Body of pancreas (tissue), 4 donors: Measurements from ENCODE around the gene MEG3. TPM values are rescaled to one million over a fixed set of nuclear protein-coding genes. Genes with fewer than 3 reads are reported as not detected.

Source experiments
- ATAC-seq: fragments of 150-250 bp; one replicate; pipeline ENCODE4 v1.9.1; 2016
- DNase-seq, 4 donors: peaks; one replicate each; pipeline ENCODE4 v3.0.0-alpha.2; 2019
- H3K27ac ChIP-seq, 4 donors: fragments of 200-600 bp; sonication (generic); 1 replicate in 3 of 4; 2 replicates in 1 of 4; pipeline versions ENCODE4 v1.5.1 to v1.6.1; 2016 to 2019; ENCODE audit warnings: mild to moderate bottlenecking in 1 of 4, mixed read lengths in 1 of 4, moderate library complexity in 1 of 4
- H3K27me3 ChIP-seq, 2 donors: fragments of 200-600 bp; sonication (generic); one replicate each; pipeline ENCODE4 v1.6.0; 2016; ENCODE audit warnings: mild to moderate bottlenecking in 1 of 2
- H3K36me3 ChIP-seq, 2 donors: fragments of 200-600 bp; sonication (generic); replicated peaks in 1 of 2; 2 replicates each; pipeline ENCODE4 v1.5.1; 2016; ENCODE audit warnings: low read depth in 2 of 2; ENCODE audit not compliant: insufficient read depth in 1 of 2
- H3K4me1 ChIP-seq: fragments of 200-600 bp; sonication (generic); one replicate; pipeline ENCODE4 v1.6.0; 2016
- H3K4me3 ChIP-seq, 2 donors: fragments of 200-600 bp; sonication (generic); 1 replicate in 1 of 2; 2 replicates in 1 of 2; pipeline ENCODE4 v1.5.1; 2016 to 2019
- H3K9me3 ChIP-seq, 3 donors: fragments of 200-600 bp; sonication (generic); 1 replicate in 2 of 3; 2 replicates in 1 of 3; pipeline ENCODE4 v1.5.1; 2016
- POLR2A ChIP-seq, 3 donors: fragments of 450-650 bp; IDR thresholded peaks; one replicate each; pipeline ENCODE4 v1.6.1; 2016; ENCODE audit warnings: antibody characterized with exemption in 3 of 3, mild to moderate bottlenecking in 2 of 3
- WGBS, 2 donors: methylation state at CpG; one replicate each; pipeline ENCODE4 v1.1.5; 2017; 5-methylcytosine and 5-hydroxymethylcytosine counted together
- intact Hi-C: fragments of 100-400 bp; cut with DNase I; formaldehyde crosslinking; loops from one replicate; pipeline ENCODE4 v1.15.1; 2023
- total RNA-seq, 2 donors: library from RNA; depleted of rRNA; stranded (reverse); fragments of >200 nt; gene quantifications; one replicate each; pipeline ENCODE4 v1.1.0, GENCODE V29; 2016
- TF ChIP-seq, protein P1 (sequence below), 7 experiments: fragments of 450-650 bp in 4 of 7; fragments of 200-600 bp in 3 of 7; sonication (generic) in 3 of 7; IDR thresholded peaks; one replicate each; pipeline ENCODE4 v1.5.1; 2016 to 2019; ENCODE audit warnings: antibody characterized with exemption in 7 of 7

MEG3 gene
- total RNA-seq, 2 donors from 2014 or later = 150 to 537 TPM

DNA sequence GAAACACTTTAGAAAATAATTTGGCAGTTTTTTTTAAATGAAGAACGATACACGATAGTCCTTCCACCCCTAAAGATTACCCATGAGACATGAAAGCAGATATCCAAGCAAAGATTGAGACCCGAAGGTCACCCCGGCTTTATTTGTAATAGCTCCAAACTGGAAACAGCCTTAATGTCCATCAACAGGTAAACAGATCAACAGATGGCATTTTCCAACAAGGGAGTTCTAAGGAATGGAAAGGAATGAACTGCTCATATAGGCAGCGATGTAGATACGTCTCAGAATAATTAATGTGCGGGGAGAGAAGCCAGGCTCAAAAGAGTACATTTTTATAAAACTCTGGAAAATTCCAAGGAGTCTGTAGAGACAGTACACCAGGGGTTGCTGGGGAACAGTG, 23.7 kb upstream of the MEG3 start:
- no peaks in the 10 kb centered on the region for H3K27me3 ChIP-seq
- 70 to 72% methylated on average over 7 of the region's 7 CpGs for WGBS, 2 donors

DNA sequence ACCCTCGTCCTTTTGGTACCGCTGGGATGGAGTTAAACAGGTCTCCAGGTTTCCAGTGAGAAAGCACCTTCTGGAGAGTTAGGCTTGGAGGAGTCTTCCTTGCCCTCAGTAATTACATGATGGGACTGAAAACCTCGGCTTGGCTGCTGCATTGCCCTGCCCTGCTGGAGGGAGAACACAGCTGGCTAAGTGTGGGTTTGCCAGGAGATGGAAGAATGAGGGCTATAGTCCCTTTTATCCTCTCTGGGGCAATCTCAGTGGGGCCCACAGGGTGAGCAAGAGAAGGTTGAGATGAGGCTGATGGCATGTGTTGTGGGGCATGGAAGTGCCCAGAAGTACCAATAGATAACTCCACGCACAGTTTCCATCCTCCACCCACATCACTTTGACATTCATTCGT, 23.2 kb upstream of the MEG3 start:
- TF ChIP-seq, protein P1, sequence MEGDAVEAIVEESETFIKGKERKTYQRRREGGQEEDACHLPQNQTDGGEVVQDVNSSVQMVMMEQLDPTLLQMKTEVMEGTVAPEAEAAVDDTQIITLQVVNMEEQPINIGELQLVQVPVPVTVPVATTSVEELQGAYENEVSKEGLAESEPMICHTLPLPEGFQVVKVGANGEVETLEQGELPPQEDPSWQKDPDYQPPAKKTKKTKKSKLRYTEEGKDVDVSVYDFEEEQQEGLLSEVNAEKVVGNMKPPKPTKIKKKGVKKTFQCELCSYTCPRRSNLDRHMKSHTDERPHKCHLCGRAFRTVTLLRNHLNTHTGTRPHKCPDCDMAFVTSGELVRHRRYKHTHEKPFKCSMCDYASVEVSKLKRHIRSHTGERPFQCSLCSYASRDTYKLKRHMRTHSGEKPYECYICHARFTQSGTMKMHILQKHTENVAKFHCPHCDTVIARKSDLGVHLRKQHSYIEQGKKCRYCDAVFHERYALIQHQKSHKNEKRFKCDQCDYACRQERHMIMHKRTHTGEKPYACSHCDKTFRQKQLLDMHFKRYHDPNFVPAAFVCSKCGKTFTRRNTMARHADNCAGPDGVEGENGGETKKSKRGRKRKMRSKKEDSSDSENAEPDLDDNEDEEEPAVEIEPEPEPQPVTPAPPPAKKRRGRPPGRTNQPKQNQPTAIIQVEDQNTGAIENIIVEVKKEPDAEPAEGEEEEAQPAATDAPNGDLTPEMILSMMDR (IDR thresholded peaks at IDR 0.05) = no peak
- TF ChIP-seq POLR2A (IDR thresholded peaks at IDR 0.05) = no peak
- WGBS, 2 donors = 67 to 69% methylated on average over 5 of the region's 5 CpGs
- H3K9me3 ChIP-seq = no peaks in the 10 kb centered on the region
- H3K36me3 ChIP-seq = no peaks in the 10 kb centered on the region
- no peak overlapping the region for H3K4me3 ChIP-seq
- ATAC-seq = no peak
- intact Hi-C loops = no loop called here
- no peak for DNase-seq
- no peaks in the 10 kb centered on the region for H3K27me3 ChIP-seq
- no peak overlapping the region for H3K27ac ChIP-seq
- no peaks in the 10 kb centered on the region for H3K4me1 ChIP-seq

More for the DNA sequence above, 23.7 kb upstream of the MEG3 start:
- Histone ChIP-seq H3K36me3 (no peaks in the 10 kb centered on the region), H3K27ac (no peak overlapping the region), H3K4me1 (no peaks in the 10 kb centered on the region), H3K4me3 (no peak overlapping the region), H3K9me3 (no peaks in the 10 kb centered on the region)
- no peak for TF ChIP-seq POLR2A (IDR thresholded peaks at IDR 0.05)
- TF ChIP-seq, protein P1 (IDR thresholded peaks at IDR 0.05) = no peak
- ATAC-seq (no peak), DNase-seq (no peak)
- intact Hi-C loops = no loop called here

DNA sequence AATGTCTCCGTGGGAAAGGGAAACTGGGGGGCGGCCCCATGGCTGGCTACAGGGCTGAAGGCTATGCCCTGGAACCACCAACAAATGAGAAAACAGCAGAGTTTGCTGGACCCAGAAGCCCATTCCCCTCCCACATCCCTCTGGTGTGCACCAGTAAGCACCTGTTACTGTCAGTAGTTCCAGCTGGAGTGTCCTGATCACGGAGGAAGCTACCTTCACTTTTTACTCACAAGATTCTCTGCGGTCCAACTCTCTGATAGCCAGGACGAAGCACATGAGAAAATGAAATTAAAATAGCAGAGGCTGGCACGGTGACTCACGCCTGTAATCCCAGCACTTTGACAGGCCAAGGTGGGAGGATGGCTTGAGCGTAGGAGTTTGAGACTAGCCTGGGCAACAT, 22.7 kb upstream of the MEG3 start:
- TF ChIP-seq, protein P1 (IDR thresholded peaks at IDR 0.05) = no peak
- no peak for TF ChIP-seq POLR2A (IDR thresholded peaks at IDR 0.05)
- DNase-seq (no peak), ATAC-seq (no peak)
- Histone ChIP-seq H3K27me3 (no peaks in the 10 kb centered on the region), H3K36me3 (no peaks in the 10 kb centered on the region), H3K9me3 (no peaks in the 10 kb centered on the region), H3K27ac (no peak overlapping the region), H3K4me1 (no peaks in the 10 kb centered on the region), H3K4me3 (no peak overlapping the region)
- 79 to 88% methylated on average over 8 of the region's 8 CpGs for WGBS, 2 donors
- intact Hi-C loops = no loop called here

DNA sequence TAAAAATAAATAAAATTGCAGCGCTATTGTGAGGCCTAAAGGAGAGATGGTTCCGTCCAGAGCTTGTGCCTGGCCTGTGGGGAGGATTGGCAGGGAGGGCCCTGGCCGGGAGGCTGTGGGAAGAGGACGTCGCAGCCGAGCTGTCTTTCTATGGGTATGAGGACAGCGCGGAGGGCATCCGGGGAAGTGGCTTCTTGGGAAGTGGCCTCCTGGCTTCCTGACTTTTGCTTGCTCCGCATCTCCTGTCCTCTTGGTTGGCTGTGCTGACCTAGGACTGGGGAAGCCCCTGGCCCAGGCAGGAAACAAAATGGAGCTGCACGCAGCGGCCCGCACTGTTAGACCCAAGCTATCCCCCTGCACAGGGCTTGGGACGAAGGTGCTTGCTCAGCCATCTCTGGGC, 22.2 kb upstream of the MEG3 start:
- H3K27ac ChIP-seq = no peak overlapping the region
- no peaks in the 10 kb centered on the region for H3K27me3 ChIP-seq
- intact Hi-C loops = no loop called here
- ATAC-seq (no peak), DNase-seq (no peak)
- no peaks in the 10 kb centered on the region for H3K36me3 ChIP-seq
- TF ChIP-seq POLR2A (IDR thresholded peaks at IDR 0.05) = no peak
- TF ChIP-seq, protein P1 (IDR thresholded peaks at IDR 0.05) = no peak
- H3K9me3 ChIP-seq = no peaks in the 10 kb centered on the region
- no peaks in the 10 kb centered on the region for H3K4me1 ChIP-seq
- 79 to 91% methylated on average over 9 to 14 of the region's 14 CpGs for WGBS, 2 donors
- H3K4me3 ChIP-seq = no peak overlapping the region

DNA sequence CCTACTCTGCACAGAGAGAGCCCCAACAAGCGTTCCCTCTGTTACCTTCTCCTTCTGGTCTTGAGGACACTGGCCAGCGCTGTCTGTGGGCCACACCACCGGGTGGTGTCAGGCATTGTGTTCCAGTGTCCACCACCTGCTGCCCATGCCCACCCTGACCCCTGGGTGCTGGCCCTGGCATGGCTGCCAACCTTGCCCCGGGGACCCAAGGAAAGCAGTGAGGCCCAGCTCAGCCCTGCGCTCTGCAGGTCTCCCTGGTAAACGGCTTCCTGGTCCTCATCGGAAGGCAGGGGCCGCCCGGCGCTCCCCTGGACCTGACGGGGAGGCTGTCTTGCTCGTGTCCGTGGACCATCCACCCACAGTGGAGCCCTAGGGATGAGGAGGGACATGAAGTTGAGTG, 21.8 kb upstream of the MEG3 start:
- H3K36me3 ChIP-seq = no peaks in the 10 kb centered on the region
- 65 to 87% methylated on average over 6 to 13 of the region's 13 CpGs for WGBS, 2 donors
- no peak for ATAC-seq
- peaks cover 0 to 2% (median 0%) of the 10 kb centered on the region in 3 donors for H3K9me3 ChIP-seq
- H3K27ac ChIP-seq = no peak overlapping the region
- no peaks in the 10 kb centered on the region for H3K4me1 ChIP-seq
- TF ChIP-seq, protein P1 (IDR thresholded peaks at IDR 0.05) = no peak
- TF ChIP-seq POLR2A (IDR thresholded peaks at IDR 0.05) = no peak
- intact Hi-C loops = no loop called here
- no peaks in the 10 kb centered on the region for H3K27me3 ChIP-seq
- DNase-seq = no peak
- H3K4me3 ChIP-seq = no peak overlapping the region
